Measurements from ENCODE around the gene CDC7. TPM values are rescaled to one million over a fixed set of nuclear protein-coding genes. Genes with fewer than 3 reads are reported as not detected.

Gene CDC7
- total RNA-seq, 1 donor from 2014 or later, result 25.1 TPM

DNA sequence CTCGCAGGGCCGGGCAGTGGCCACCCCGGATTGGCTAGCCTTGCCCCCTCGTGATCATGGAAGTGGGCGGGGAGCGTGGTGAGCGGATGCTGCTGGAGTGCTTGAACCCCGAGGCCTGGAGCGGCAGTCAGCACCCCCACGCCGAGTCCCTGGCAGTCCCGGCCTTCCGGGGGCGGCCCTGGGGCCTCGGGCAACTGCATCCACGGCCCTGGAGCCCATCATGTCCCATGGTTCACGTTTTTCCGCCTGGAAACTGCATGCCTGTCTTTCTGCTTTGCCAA lies 45.6 kb downstream of the CDC7 start:
- intact Hi-C loops (cut with micrococcal nuclease), result no loop called here

GRCh38 chr1:91546876-91547275 lies 46.2 kb downstream of the CDC7 start:
- intact Hi-C loops (cut with micrococcal nuclease), result no loop called here

DNA sequence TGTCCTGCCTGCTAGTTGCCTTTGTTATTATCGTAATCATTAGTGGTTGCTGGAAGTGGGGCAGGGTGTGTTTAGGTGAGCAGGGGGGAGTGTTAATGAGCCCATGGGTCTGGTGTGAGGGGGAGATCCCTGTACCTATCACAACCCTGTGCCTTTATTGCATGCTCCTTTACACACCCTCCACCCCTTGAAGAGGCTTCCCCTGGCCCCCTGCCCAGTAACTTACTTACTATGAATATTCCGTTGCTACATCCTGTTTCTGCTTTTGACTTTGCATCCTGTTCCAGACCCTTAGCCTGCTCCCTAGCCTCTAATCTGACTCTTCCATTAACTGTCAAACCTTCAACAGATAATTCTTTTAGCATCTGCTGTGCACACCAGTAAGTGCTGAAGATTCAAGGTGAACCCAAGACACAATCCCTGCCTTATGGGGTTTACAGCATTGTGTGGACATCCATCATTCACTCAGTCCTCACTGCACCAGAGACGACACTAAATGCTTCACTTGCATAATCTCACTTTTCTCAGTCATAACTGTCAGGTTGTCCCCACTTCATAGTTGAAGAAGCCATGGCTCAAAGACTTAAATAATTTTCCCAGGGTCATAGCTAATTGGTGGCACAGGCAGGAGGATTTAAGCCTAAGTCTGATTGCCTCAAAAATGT lies 47.9 kb downstream of the CDC7 start:
- intact Hi-C loops (cut with micrococcal nuclease), result loop anchor here (1.0 to 2.0 kb wide), 3 partner anchors 8 to 256 kb away; no protein-coding TSS in a partner anchor

DNA sequence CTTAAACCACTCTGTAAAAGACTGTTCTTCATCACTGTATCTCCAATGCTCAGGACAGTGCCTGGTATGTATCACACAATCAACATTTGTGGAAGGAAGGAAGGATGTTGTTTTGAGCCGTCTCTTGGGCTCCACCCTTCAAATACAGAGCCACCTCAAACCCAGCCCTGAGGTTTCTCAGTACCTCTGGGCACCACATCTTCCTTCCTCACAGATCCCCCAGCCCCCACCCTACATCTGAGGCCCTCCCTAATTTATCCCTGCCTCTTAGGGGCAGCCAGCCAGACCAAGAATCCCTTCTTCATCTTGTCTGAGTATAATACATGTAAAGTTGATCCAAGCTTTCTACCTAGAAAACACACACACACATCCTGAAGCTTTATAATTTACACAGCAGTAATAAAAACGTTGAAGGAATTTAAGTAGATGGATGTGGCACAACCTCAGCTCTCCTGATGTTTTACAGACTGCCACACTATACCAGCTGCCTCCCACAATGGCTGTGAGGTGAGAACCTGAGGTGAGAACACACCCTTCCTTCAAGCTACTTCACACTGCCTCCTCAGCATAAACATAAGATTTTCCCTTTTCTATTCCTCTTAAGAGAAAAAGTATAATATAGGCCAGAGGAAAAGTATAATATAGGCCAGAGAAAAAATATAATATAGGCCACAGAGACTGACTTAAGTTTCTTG lies 48.5 kb downstream of the CDC7 start:
- intact Hi-C loops (cut with micrococcal nuclease), result loop anchor here (2.0 kb wide), 1 partner anchor 256 kb away; no protein-coding TSS in a partner anchor

DNA sequence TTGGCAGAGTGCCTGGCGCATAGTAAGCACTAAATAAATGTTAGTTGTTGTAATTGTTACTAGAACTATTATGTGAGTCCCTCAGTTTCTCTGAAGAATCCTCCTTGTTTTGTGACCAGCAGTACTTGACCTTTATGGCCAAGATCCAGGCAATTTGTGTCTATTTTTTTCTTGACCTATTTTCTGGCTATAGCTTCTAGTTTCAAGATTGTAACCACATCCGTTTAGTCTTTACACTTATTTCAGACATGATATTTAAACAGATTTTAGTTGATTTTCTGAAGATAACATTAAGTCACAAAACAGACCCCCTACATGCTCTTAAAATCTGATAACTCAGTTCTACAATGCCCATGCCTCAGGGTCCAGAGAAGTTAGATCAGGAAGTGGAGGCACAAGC lies 50.3 kb downstream of the CDC7 start:
- intact Hi-C loops (cut with micrococcal nuclease), result loop anchor here (10.0 kb wide), 1 partner anchor 984 kb away; no protein-coding TSS in a partner anchor

GRCh38 chr1:91552091-91552490 lies 51.4 kb downstream of the CDC7 start:
- intact Hi-C loops (cut with micrococcal nuclease), result loop anchor here (10.0 kb wide), 1 partner anchor 983 kb away; no protein-coding TSS in a partner anchor

GRCh38 chr1:91552596-91552995 lies 51.9 kb downstream of the CDC7 start:
- intact Hi-C loops (cut with micrococcal nuclease), result loop anchor here (10.0 kb wide), 1 partner anchor 982 kb away; no protein-coding TSS in a partner anchor

DNA sequence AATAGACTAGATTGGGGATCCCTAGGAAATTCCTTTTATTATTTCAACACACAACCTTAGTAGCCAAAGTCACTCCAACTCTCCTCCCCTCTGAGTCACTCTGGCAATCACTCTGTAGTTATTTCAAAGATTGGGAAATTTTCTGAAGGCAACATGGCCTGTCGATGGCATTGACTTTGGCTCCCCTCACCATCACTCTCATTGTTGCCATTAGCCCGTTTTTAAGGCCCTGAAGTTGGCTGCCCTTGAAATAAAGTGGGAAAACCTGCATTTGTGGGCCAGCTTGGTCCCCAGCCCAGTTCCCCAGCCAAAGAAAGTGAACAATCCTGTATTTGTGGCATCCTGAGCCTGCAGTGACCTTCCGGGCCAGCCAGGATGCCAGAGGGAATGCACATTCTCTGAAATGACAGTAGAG lies 52.5 kb downstream of the CDC7 start:
- intact Hi-C loops (cut with micrococcal nuclease), result loop anchor here (10.0 kb wide), 1 partner anchor 982 kb away; no protein-coding TSS in a partner anchor

DNA sequence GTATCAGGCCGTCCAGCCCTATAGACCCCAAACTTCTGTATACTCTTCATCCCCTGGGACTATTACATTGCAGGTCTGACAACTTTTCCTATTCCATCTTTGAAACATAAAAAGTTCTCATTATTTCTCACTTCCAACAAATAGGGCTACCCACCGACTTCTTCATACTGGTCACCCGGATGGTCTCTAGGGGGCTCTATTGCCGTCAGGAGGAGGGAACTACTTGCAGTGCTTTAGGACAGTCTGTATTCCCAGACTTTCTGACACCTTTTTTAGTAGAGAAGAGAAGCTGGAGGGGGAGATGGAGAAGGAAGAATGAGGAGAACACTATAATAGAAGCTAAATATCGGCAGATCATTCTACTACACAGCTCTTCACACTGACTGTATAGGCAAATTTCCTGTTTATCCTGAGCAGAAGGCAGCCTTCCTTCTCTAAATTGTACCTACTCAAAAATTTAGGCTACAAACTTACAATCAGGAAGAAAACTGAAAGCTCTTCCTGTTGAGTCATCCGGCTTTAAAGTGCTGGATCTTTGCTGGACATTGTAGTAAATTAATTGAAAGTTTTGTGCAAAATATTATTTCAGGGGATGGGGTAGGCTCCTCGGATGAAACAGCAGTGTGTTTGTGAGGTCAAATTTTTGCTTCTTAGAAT lies 54.6 kb downstream of the CDC7 start:
- intact Hi-C loops (cut with micrococcal nuclease), result loop anchor here (5.0 to 10.0 kb wide), 2 partner anchors 53 to 980 kb away; partner anchors contain the start of gene CDC7

GRCh38 chr1:91555821-91556531 lies 55.3 kb downstream of the CDC7 start:
- intact Hi-C loops (cut with micrococcal nuclease), result loop anchor here (1.0 to 10.0 kb wide), 7 partner anchors 8 to 979 kb away; partner anchors contain the start of gene CDC7

GRCh38 chr1:91556556-91556955 lies 55.9 kb downstream of the CDC7 start:
- intact Hi-C loops (cut with micrococcal nuclease), result loop anchor here (1.0 to 10.0 kb wide), 7 partner anchors 8 to 978 kb away; partner anchors contain the start of gene CDC7

- intact Hi-C loops (cut with micrococcal nuclease), result loop anchor here (2.0 to 10.0 kb wide), 4 partner anchors 34 to 978 kb away; partner anchors contain the start of gene CDC7
Observed at GRCh38 chr1:91557039-91557690, 56.5 kb downstream of the CDC7 start.

DNA sequence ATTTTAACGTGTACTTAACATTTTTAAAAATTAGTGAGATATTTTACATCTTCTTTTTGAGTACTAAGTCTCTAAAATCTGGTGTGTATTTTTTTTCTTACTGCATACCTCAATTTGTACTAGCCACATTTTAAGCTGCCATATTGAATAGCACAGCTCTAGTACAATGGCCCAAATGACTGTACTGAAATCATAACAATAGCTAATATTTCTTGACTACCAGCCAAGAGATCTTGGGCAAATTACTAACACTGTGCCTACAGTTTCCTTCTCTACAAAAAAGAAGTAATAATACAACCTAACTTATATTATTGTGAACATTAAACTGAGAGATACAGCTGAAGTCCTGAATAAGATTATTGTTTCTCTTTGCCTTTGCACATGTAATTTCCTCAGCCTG lies 57.2 kb downstream of the CDC7 start:
- intact Hi-C loops (cut with micrococcal nuclease), result loop anchor here (2.0 to 10.0 kb wide), 4 partner anchors 33 to 977 kb away; partner anchors contain the start of gene CDC7

DNA sequence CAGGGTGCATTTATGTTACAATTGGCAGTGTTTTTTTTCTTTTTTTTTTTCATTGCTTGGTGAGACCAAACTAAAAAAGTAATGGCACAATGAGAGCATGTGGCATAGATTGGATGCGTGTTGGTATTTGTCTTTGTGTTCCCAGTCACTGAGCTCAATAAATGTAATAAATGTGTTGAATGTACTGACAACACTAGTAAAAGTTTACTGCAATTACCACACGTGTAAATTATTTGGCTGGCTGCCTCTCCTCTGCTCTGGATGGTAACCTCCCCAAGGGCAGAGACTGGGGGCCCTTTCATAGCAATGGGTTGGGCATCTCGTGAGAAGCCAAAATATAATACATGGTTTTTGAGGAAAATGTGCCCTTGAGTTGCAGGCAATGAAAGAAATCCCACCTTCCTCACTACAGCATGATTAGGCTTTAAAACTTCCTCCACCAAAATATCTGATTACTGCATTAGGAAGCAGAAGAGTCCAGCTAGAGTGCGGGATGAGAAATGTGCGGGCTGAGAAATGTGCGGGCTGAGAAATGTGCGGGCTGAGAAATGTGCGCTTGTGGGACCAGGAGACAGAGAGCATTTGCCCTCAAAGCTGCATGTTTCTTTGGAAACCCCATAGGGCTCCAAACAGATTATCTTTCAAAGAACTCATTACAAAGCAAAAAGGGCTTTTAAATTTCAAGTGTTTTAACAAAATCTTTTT lies 58.5 kb downstream of the CDC7 start:
- intact Hi-C loops (cut with micrococcal nuclease), result loop anchor here (5.0 to 10.0 kb wide), 2 partner anchors 57 to 976 kb away; partner anchors contain the start of gene CDC7

GRCh38 chr1:91559838-91560565 lies 59.4 kb downstream of the CDC7 start:
- intact Hi-C loops (cut with micrococcal nuclease), result loop anchor here (5.0 to 10.0 kb wide), 2 partner anchors 58 to 975 kb away; partner anchors contain the start of gene CDC7

DNA sequence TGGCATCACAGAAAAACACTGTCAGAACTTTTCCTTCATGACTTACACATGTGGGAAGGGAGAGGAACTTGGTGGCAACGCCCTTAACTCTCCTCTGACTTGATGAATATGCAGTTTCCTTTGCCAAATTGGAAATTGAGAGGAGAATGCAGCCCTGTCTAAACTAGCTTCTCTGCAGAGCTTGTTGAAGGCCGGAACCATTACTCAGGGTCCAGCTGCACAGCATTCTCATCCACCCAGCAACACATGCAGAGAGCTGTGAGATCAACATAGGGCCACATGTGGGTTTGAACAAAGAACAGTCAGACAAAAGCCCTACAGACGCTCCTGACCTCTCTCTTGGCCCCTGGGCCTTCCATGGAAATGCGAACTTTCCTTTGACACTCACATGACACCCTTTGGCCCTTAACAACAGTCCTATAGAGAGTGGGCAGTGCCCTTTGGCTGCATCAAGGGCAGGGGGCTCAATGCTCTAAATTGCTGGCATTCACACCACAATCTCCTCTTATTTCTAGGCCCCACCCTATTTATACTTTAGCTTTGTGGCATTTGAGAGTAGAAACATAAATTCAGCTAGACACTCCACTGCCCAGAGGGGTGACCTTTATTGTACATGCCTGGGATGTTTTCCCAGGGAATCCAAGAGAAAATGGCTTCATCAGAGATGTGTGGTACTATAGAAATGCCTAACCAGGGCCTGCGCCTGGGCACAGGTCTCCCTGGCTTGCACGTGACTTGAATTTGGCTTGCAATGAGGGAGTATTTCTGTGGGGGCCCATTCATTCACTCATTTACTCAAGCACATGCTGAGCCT lies 64.4 kb downstream of the CDC7 start:
- intact Hi-C loops (cut with micrococcal nuclease), result no loop called here

DNA sequence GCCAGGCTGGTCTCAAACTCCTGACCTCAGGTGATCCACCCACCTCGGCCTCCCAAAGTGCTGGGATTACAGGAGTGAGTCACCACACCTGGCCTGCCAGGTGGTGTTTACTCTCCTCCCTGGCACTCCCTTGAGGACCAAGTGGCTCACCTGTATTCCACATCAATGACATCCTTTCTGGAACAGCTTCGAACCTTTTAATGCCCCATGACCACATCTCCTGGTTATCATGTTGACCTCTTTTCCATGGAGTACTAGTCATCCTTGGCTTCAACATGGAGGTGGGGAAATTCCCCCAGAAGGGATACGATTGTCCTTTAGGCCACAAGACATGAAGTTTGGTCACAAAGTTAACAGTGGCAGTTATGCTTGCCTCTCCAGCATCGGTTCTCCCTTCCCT lies 66.9 kb downstream of the CDC7 start:
- intact Hi-C loops (cut with micrococcal nuclease), result no loop called here

DNA sequence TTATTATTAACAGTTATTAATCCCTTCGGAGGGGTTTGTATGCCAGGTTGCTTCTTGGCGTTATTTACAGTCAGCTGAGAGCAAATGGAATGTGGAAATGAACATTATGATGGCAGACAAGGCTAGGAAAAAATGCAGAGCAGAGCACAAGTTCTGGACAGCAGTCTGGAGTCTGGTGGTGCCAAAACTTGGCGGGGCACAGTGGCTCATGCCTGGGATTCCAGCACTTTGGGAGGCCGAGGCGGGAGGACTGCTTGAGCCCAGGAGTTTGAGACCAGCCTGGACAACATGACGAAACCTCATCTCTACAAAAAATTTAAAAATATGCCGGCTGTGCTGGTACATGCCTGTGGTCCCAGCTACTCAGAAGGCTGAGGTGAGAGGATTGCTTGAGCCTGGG lies 67.6 kb downstream of the CDC7 start:
- intact Hi-C loops (cut with micrococcal nuclease), result no loop called here
